Measurements from ENCODE around the gene MTHFD2.

DNA sequence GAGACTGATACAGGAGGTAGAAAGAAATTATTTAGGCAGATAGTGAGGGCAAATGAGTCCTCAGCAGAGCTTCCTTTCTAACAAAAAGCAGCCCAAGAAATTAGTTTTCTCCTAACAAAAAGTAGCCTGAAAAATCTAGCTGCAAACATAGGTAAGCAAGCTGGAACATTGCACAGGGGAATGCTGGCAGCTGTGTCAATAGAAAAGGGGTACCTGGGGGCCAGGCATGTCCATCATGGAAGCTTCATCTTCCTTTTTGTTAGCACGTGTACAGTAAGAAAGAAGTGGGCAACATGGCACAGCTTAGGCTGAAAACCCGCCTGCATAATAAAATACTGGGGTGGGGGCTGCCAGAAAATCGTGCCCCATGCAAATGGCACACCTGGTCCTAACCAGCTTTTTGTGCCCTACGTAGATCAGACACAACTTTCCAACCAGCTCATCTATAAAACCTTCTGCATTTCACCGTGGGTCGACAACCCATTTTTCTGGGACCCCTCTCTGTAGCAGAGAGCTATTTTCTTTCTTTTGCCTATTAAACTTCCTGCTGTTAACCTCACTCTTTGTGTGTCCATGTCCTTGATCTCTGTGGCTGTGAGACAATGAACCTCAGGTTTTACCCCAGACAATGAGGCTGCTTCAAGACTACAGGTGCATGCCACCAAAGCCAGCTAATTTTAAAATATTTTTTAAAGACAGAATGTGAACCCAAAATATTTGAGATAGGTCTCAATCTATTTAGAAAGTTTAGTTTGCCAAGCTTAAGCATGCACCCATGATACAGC is 6.6 kb upstream of the MTHFD2 start:
- TF ChIP-seq, protein P1, sequence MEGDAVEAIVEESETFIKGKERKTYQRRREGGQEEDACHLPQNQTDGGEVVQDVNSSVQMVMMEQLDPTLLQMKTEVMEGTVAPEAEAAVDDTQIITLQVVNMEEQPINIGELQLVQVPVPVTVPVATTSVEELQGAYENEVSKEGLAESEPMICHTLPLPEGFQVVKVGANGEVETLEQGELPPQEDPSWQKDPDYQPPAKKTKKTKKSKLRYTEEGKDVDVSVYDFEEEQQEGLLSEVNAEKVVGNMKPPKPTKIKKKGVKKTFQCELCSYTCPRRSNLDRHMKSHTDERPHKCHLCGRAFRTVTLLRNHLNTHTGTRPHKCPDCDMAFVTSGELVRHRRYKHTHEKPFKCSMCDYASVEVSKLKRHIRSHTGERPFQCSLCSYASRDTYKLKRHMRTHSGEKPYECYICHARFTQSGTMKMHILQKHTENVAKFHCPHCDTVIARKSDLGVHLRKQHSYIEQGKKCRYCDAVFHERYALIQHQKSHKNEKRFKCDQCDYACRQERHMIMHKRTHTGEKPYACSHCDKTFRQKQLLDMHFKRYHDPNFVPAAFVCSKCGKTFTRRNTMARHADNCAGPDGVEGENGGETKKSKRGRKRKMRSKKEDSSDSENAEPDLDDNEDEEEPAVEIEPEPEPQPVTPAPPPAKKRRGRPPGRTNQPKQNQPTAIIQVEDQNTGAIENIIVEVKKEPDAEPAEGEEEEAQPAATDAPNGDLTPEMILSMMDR (IDR thresholded peaks at IDR 0.05) = no peak
- TF ChIP-seq ZFX (IDR thresholded peaks at IDR 0.05; ENCODE audit: borderline replicate concordance) = no peak
